Activated CD4-positive, CD25-positive, alpha-beta regulatory T cell treated with anti-CD3 and anti-CD28 coated beads, Interleukin-2, amount 50 U/mL, for 72 hours (primary cell): ENCODE data around the gene CCDC144A.
A peak's percentile ranks its signal among the peaks of the same experiment; 100 is the strongest.
"Not testable (repeated sequence)": the region's sequence is repeated elsewhere in the genome, so short reads cannot be mapped to it uniquely, and the experiment has no call there.

ENCODE experiments used
- DNase-seq: peaks from one replicate; pipeline ENCODE4 v3.0.0; 2021

The CCDC144A gene

GRCh38 chr17:16689731-16690281 lies at the start of gene CCDC144A:
Gene CCDC144A, plus strand, starts transcription at chr17:16690241. Its CDS starts 160 bp downstream, at chr17:16690401.
- DNase-seq, result peak; percentile 56

DNA sequence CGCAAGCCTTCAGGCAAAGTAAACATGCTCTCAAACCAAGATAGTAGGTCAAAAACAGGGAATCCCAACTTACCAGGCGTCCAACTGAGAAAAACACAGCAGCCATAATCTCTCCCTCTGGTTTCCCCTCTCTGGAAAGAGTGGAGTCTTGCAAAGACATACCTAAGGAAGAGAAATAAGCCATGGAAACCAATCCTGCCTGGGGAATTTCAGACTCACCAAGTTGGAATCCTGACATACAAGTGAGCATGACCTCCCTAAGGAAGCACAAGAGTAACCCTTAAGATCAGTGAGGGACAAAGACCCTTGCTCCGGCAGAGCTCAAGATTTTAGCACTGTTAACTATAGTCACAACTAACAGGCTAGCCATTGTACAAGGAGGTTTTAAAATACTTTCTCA lies 40.5 kb upstream of the CCDC144A start:
- DNase-seq, result no peak

GRCh38 chr17:16652252-16652651 lies 37.8 kb upstream of the CCDC144A start:
- DNase-seq, result no peak

DNA sequence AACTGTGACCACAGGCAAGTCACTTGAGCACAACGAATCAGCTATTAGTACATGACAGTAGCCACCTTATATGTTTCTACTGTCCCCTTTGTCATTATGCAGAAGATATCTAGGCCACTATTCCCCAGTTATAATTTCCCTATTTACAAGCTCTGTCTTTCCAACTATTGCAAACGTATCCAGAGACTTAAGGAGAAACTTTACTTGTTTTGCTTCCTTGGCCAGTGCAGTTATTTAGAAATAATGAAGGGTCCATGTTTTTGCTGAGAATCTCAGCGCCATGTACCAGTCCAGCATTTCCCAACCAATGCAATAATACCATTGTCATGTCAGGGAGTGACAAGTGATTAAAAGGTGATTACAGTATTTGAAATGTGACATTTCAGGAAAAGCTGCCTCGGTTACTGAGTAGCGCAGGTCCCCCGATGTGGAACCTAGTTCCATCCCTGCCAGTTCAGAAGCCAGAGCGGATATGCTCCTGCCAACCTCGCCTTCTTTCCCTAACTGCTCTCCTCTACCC lies 37.1 kb upstream of the CCDC144A start:
- no peak for DNase-seq

GRCh38 chr17:16653367-16654041 lies 36.5 kb upstream of the CCDC144A start, which contains the start of gene ZNF624:
Gene ZNF624, minus strand, starts transcription at chr17:16653850.
- peak; percentile 89 for DNase-seq

DNA sequence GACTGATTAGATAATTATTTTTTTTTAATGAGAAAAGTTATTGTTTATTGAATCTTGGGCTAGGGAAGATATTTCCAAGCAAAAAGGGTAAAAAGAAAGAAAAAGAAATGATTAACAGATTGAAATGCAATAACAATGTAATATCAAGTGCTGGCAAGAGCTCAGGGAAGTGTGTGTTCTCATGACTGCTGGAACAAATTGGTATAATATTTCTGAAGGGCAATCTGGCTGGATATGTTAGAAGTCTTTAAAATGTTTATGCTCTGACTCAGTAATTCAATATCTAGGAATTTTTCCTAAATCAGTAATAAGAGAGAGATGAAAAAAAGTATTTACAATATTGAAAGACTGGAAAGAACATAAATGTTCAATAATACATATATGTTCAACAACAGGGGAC lies 28.8 kb upstream of the CCDC144A start:
- no peak for DNase-seq

DNA sequence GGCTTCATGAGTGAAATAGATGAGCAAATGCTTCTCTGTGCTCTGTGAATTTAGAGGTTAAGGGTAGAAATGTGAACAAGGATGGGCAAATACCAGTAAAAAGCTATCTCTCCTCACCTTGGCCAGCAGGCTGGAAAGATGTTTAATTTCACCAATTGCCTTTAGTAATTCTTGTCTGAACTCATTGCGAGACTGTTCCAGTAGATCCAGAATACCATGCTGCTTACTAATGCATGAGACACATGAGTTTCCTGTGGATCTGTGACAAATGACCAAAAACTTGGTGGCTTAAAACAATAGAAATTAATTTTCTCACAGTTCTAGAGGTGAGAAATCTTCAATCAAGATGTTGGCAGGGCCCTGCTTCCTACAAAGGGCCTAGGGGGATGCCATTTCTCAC lies 27.1 kb upstream of the CCDC144A start:
- no peak for DNase-seq

DNA sequence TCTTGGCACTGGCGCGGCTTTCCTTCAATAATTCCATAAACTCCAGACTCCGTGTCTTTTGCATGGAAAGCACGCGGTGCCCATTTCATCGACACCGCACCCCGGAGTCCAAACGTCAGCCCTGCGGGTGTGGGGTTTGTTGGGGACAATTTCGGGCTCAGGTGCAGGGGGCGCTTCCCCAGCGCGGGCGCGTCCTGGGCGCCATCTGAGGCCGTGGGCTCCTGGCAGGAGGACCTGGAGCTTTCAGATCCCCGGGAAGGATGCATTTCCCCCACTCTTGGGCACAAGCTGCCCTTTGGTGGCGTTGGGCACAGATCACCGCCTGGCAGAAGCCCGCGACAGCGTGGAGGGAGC lies 23.5 kb upstream of the CCDC144A start:
- not testable (repeated sequence) for DNase-seq

GRCh38 chr17:16666907-16667636 lies 23.0 kb upstream of the CCDC144A start:
- not testable (repeated sequence) for DNase-seq

DNA sequence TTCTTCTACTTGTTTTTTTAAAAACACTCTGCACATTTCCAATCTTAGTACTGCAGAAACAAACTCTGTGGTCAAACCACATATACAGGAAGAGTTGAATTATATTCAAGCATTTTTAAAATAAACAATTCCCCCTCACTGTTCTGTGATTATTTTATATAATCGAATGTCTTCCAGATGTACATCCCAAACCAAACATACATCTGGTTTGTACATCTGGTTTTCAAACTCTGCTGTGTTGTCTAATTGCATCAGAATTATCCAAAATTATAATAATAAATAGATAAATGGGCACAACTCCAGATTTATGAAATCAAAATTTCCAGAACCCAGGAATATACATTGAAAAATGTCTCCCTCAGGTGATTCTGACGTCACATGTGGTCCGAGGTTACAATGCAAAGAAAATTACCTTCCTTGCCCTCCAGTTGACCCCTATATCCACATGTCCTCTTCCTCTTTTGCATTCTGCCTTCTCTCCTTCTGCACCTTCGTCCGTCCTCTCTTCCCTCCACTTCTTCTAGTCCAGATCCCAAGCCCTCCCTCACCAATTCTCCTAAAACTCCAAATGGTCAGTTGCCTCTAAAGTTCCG lies 13.3 kb upstream of the CCDC144A start:
- DNase-seq, result no peak

- not testable (repeated sequence) for DNase-seq
Measured at GRCh38 chr17:16683290-16684138, 6.5 kb upstream of the CCDC144A start.

GRCh38 chr17:16686019-16686418 lies 4.0 kb upstream of the CCDC144A start:
- not testable (repeated sequence) for DNase-seq

DNA sequence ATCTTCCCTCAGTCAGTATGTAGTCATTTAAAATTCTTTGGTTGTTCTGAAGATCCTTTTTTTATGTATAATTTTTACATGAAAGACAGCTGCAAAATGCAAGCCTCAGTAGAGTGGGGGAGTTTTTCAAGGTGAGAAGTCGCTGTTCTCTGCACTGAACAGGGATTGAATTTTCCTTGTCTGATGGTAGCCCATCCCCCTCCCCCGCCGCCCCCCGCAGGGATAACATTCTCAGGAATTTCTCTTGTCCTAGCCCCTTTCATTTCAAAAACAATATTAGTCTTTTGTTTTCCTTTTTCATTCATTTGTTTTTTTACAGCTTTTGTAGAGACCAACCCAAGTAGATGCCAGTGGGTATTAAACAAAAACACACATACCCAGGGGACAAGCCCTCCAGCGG lies 2.9 kb upstream of the CCDC144A start:
- not testable (repeated sequence) for DNase-seq

GRCh38 chr17:16690447-16690846 lies 406 bp downstream of the CCDC144A start:
- not testable (repeated sequence) for DNase-seq

DNA sequence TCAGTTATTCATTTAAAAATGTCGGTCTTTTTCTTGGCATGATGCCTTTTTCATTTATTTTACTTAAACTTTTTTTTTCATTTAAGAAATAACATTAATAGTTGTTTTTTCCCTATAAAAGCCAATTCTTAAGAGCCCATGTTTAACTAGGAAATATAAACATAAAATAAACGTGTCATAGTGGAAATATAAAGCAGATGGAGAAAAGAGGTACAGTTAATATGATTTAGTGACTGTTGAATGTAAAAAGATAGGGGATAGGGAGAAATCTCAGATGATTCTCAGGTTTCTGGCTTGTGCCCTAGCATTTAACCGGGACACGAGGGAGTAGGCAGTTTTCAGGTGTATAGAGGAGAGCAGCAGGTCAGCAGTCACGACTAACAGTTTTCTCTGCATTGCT lies 7.6 kb downstream of the CCDC144A start:
- not testable (repeated sequence) for DNase-seq

GRCh38 chr17:16745492-16746203 lies 55.6 kb downstream of the CCDC144A start:
- DNase-seq, result not testable (repeated sequence)

- DNase-seq, result not testable (repeated sequence)
Measured at GRCh38 chr17:16746571-16746970, 56.5 kb downstream of the CCDC144A start.

- DNase-seq, result not testable (repeated sequence)
Measured at GRCh38 chr17:16750515-16750914, 60.5 kb downstream of the CCDC144A start.

GRCh38 chr17:16751224-16751923 lies 61.3 kb downstream of the CCDC144A start:
- DNase-seq, result not testable (repeated sequence)

DNA sequence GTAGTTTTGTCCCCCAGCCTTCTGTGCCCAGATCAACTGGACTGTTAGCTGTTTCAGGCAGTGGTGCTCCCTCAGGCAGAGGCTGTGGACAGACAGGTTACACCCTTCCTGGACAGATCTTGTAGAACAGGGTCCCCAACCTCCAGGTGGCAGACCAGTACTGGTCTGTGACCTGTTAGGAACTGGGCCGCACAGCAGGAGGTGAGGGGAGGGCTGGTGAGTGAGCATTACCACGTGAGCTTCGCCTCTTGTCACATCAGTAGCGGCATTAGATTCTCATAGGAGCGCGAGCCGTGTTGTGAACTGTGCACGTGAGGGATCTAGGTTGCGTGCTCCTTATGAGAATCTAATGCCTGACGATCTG lies 61.9 kb downstream of the CCDC144A start:
- not testable (repeated sequence) for DNase-seq

GRCh38 chr17:16757520-16757919 lies 67.5 kb downstream of the CCDC144A start:
- not testable (repeated sequence) for DNase-seq
